ENCODE data around the gene LMTK2. TPM values are rescaled to one million over a fixed set of nuclear protein-coding genes. Genes with fewer than 3 reads are reported as not detected.

Gene LMTK2
- total RNA-seq, 1 donor from 2014 or later, result 32.5 TPM

DNA sequence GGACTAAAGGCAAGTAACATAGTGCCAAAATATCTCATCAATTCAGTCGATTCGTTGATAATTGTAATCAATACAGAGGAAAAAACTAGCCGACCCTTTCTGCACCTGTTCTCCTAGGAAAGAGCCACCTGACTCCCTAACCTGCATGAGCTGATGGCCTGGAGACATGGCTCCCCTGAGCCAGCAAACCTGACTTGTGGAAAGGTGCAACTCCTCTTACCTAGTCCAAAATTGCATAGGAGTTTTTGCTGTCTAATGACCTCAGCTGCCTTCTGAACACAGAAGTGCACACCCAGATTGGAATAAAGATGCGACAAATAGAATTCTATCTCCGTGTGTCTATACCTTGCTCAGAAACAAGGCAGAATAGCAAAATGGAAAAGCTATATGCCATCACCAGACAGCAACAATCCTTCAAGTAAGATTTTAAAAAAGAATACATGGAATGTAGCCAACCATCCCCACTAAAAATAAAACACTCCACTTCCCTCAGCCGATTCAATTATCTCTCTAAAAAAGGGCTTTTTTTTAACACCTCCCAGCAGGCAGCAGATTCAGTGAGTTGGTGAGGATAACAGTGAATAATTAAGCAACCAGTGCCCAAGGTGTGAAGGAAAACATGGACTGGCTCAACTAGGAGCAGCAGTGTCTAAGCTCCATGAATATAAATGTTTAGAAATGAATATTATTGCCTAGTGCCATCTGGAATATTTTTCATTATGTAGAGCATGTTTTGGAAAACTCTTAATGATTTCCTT is 26.6 kb upstream of the LMTK2 start:
- no peak for DNase-seq (ENCODE audit: low spot score)
- no peaks in the 10 kb centered on the region for H3K4me1 Mint-ChIP-seq (ENCODE audit: unreplicated experiment)

DNA sequence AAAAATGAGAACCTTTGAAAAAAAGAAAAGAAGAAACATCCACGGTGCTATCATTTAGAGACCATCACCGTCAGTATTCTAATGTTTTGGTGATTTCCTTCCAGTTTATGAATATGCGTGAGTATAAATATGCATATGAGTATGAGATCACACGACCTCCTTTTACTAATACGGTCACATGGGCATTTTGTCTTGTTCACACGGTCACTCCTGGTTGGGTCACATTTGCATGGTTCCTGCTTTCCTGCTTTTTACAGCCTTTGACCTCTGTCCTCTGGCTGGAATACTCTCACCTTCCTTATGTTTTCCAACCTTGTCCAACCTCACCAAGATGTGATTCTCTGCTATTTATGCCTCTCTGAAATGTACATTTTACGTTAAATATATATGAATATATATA is 25.3 kb upstream of the LMTK2 start:
- Mint-ChIP-seq H3K36me3 (ENCODE audit: low read depth, unreplicated experiment) (no peaks in the 10 kb centered on the region), H3K4me1 (ENCODE audit: unreplicated experiment) (no peaks in the 10 kb centered on the region), H3K4me3 (ENCODE audit: unreplicated experiment) (no peak overlapping the region), H3K27me3 (ENCODE audit: unreplicated experiment) (no peaks in the 10 kb centered on the region), H3K9me3 (ENCODE audit: unreplicated experiment) (no peaks in the 10 kb centered on the region), H3K27ac (ENCODE audit: unreplicated experiment) (no peak overlapping the region)
- no peak for DNase-seq (ENCODE audit: low spot score)
- TF ChIP-seq, protein P1, sequence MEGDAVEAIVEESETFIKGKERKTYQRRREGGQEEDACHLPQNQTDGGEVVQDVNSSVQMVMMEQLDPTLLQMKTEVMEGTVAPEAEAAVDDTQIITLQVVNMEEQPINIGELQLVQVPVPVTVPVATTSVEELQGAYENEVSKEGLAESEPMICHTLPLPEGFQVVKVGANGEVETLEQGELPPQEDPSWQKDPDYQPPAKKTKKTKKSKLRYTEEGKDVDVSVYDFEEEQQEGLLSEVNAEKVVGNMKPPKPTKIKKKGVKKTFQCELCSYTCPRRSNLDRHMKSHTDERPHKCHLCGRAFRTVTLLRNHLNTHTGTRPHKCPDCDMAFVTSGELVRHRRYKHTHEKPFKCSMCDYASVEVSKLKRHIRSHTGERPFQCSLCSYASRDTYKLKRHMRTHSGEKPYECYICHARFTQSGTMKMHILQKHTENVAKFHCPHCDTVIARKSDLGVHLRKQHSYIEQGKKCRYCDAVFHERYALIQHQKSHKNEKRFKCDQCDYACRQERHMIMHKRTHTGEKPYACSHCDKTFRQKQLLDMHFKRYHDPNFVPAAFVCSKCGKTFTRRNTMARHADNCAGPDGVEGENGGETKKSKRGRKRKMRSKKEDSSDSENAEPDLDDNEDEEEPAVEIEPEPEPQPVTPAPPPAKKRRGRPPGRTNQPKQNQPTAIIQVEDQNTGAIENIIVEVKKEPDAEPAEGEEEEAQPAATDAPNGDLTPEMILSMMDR (IDR thresholded peaks at IDR 0.05; ENCODE audit: unreplicated experiment), result no peak

More for the DNA sequence above, 26.6 kb upstream of the LMTK2 start:
- no peaks in the 10 kb centered on the region for H3K9me3 Mint-ChIP-seq (ENCODE audit: unreplicated experiment)
- H3K4me3 Mint-ChIP-seq (ENCODE audit: unreplicated experiment), result no peak overlapping the region
- no peaks in the 10 kb centered on the region for H3K36me3 Mint-ChIP-seq (ENCODE audit: low read depth, unreplicated experiment)
- TF ChIP-seq, protein P1 (IDR thresholded peaks at IDR 0.05; ENCODE audit: unreplicated experiment), result no peak
- no peak overlapping the region for H3K27ac Mint-ChIP-seq (ENCODE audit: unreplicated experiment)
- H3K27me3 Mint-ChIP-seq (ENCODE audit: unreplicated experiment), result no peaks in the 10 kb centered on the region

DNA sequence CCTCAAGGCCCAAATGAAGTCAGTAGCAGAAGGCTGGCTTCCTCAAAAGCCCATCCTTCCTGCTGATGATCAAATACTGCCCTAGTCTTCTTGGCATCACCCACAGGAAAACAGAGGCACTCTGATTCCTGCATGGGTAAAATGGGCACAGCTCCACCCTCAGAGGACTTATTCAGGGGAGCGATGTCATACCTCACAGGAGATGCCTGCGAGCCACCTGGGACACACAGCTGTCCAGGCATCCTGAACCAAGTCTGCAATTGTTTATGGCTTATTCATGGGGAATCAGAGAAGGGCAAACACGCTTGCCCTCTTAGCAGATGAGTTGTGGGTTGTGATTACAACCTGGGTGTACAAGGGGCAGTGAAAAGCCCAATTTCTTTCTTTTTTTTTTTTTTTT is 22.0 kb upstream of the LMTK2 start:
- Mint-ChIP-seq H3K36me3 (ENCODE audit: low read depth, unreplicated experiment) (no peaks in the 10 kb centered on the region), H3K4me3 (ENCODE audit: unreplicated experiment) (no peak overlapping the region), H3K4me1 (ENCODE audit: unreplicated experiment) (no peaks in the 10 kb centered on the region), H3K9me3 (ENCODE audit: unreplicated experiment) (no peaks in the 10 kb centered on the region), H3K27ac (ENCODE audit: unreplicated experiment) (no peak overlapping the region), H3K27me3 (ENCODE audit: unreplicated experiment) (peaks cover 2% of the 10 kb centered on the region)
- TF ChIP-seq, protein P1 (IDR thresholded peaks at IDR 0.05; ENCODE audit: unreplicated experiment), result no peak
- DNase-seq (ENCODE audit: low spot score), result no peak

DNA sequence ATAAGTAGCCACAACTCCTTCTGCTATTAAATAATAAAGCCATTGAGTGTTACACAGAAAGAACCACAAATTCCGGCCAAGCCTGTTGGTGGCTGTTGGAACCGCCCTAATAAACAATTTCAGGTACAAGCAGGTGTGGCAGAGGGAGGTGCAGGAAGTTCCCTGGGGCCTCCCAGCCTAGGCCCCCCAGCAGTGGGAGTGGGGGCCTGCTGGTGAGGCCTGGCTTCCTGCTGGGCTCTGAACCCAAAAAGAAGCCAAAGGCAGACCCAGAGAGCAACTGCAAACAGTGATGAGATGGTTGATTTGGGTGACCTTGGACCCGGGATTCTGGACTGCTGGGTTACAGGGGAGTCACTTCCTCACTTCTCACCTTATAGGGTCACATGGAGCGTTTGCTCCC is 21.0 kb upstream of the LMTK2 start:
- no peak overlapping the region for H3K27ac Mint-ChIP-seq (ENCODE audit: unreplicated experiment)
- TF ChIP-seq, protein P1 (IDR thresholded peaks at IDR 0.05; ENCODE audit: unreplicated experiment), result no peak
- no peaks in the 10 kb centered on the region for H3K9me3 Mint-ChIP-seq (ENCODE audit: unreplicated experiment)

DNA sequence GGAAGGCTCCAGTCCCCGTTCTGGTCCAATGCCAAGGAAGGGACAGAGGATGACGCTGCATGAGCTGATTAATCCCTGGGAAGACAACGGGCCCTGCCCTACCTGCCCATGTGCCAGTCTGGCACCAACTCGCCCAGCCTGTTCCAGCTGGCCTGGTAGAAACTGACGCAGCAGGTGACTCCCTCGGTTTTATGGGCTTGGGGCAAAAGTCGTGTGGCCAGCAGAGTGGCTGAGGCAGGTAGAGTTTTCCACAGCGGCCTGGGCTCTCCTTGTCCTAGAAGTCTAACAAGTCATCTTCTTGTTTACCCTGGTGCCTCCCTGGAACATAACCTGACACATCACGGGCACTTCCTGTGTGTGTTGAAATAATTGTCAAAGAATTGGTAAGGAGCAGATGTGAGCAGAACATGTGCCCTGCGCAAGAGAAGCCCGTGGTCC is 20.4 kb upstream of the LMTK2 start:
- peaks cover 2% of the 10 kb centered on the region for H3K27me3 Mint-ChIP-seq (ENCODE audit: unreplicated experiment)
- TF ChIP-seq, protein P1 (IDR thresholded peaks at IDR 0.05; ENCODE audit: unreplicated experiment), result no peak
- no peak overlapping the region for H3K27ac Mint-ChIP-seq (ENCODE audit: unreplicated experiment)
- H3K36me3 Mint-ChIP-seq (ENCODE audit: low read depth, unreplicated experiment), result no peaks in the 10 kb centered on the region
- H3K4me1 Mint-ChIP-seq (ENCODE audit: unreplicated experiment), result no peaks in the 10 kb centered on the region
- no peak for DNase-seq (ENCODE audit: low spot score)
- H3K4me3 Mint-ChIP-seq (ENCODE audit: unreplicated experiment), result no peak overlapping the region
- H3K9me3 Mint-ChIP-seq (ENCODE audit: unreplicated experiment), result no peaks in the 10 kb centered on the region

More for the DNA sequence above, 21.0 kb upstream of the LMTK2 start:
- DNase-seq (ENCODE audit: low spot score), result no peak
- Mint-ChIP-seq H3K36me3 (ENCODE audit: low read depth, unreplicated experiment) (no peaks in the 10 kb centered on the region), H3K27me3 (ENCODE audit: unreplicated experiment) (peaks cover 2% of the 10 kb centered on the region), H3K4me1 (ENCODE audit: unreplicated experiment) (no peaks in the 10 kb centered on the region), H3K4me3 (ENCODE audit: unreplicated experiment) (no peak overlapping the region)
